ENCODE results near the gene NKX1-1.

DNA sequence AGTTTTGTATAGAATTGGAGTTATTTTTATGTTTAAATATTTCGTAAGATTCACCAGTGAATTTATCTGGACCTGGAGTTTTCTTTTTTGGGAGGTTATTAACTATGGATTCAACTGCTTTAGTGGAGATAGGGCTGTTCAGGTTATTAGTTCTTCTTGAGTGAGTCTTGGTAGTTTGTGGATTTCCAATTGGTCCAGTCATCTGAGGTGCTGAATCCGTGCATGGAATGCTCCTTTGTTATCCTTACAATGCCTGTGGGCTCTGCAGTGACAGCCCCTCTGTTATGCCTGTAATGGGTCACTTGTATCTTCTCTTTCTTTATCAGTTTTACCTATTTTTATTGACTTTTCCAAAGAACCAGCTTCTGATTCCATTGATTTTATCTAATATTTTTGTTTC, 15.4 kb upstream of the NKX1-1 start:
- no peak for TF ChIP-seq POLR2A (IDR thresholded peaks at IDR 0.05)
- TF ChIP-seq, protein P1, sequence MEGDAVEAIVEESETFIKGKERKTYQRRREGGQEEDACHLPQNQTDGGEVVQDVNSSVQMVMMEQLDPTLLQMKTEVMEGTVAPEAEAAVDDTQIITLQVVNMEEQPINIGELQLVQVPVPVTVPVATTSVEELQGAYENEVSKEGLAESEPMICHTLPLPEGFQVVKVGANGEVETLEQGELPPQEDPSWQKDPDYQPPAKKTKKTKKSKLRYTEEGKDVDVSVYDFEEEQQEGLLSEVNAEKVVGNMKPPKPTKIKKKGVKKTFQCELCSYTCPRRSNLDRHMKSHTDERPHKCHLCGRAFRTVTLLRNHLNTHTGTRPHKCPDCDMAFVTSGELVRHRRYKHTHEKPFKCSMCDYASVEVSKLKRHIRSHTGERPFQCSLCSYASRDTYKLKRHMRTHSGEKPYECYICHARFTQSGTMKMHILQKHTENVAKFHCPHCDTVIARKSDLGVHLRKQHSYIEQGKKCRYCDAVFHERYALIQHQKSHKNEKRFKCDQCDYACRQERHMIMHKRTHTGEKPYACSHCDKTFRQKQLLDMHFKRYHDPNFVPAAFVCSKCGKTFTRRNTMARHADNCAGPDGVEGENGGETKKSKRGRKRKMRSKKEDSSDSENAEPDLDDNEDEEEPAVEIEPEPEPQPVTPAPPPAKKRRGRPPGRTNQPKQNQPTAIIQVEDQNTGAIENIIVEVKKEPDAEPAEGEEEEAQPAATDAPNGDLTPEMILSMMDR (IDR thresholded peaks at IDR 0.05): no peak
